Tibial nerve (tissue), 4 donors: ENCODE results near the gene TSPAN7. TPM values are rescaled to one million over a fixed set of nuclear protein-coding genes. Genes with fewer than 3 reads are reported as not detected.

ENCODE experiments used
- DNase-seq, 2 donors: peaks; one replicate each; pipeline ENCODE4 v3.0.0-alpha.2; 2019; ENCODE audit warnings: low spot score in 2 of 2
- H3K27ac ChIP-seq, 4 donors: fragments of 200-600 bp; sonication (generic) in 3 of 4; one replicate each; pipeline ENCODE4 v1.5.1; 2017 to 2019; ENCODE audit warnings: mild to moderate bottlenecking in 1 of 4
- H3K27me3 ChIP-seq, 2 donors: fragments of 200-600 bp; sonication (generic) in 1 of 2; one replicate each; pipeline versions ENCODE4 v1.5.1 to v1.6.0; 2017 to 2019
- H3K36me3 ChIP-seq, 3 donors: fragments of 200-600 bp; sonication (generic); one replicate each; pipeline ENCODE4 v1.5.1; 2018 to 2019
- H3K4me1 ChIP-seq, 4 donors: fragments of 200-600 bp; sonication (generic) in 3 of 4; one replicate each; pipeline ENCODE4 v1.5.1; 2017 to 2019
- H3K4me3 ChIP-seq, 4 donors: fragments of 200-600 bp; sonication (generic) in 3 of 4; one replicate each; pipeline ENCODE4 v1.5.1; 2017 to 2019; ENCODE audit warnings: mild to moderate bottlenecking in 1 of 4, moderate library complexity in 1 of 4
- H3K9me3 ChIP-seq, 4 donors: fragments of 200-600 bp; sonication (generic) in 3 of 4; one replicate each; pipeline ENCODE4 v1.5.1; 2017 to 2019
- CTCF ChIP-seq, 5 experiments: fragments of 200-600 bp in 3 of 5; fragments of 450-650 bp in 2 of 5; sonication (generic) in 3 of 5; IDR thresholded peaks; one replicate each; pipeline ENCODE4 v1.5.1; 2016 to 2019; ENCODE audit warnings: antibody characterized with exemption in 5 of 5, mild to moderate bottlenecking in 3 of 5, moderate library complexity in 2 of 5
- EP300 ChIP-seq, 2 donors: sonication (generic); formaldehyde crosslinking; IDR thresholded peaks; one replicate each; pipeline ENCODE4 v1.6.1; 2017; ENCODE audit warnings: antibody characterized with exemption in 2 of 2, mild to moderate bottlenecking in 1 of 2
- POLR2A ChIP-seq, 2 donors: fragments of 450-650 bp; IDR thresholded peaks; one replicate each; pipeline ENCODE4 v1.6.1; 2017; ENCODE audit warnings: antibody characterized with exemption in 2 of 2, mild to moderate bottlenecking in 2 of 2, moderate library complexity in 2 of 2
- WGBS, 2 donors: methylation state at CpG; one replicate each; pipeline ENCODE4 v1.1.5; 2018; 5-methylcytosine and 5-hydroxymethylcytosine counted together
- total RNA-seq, 4 donors: library from RNA; depleted of rRNA; stranded (reverse); fragments of >200 nt; gene quantifications; one replicate each; pipeline ENCODE4 v1.1.0, GENCODE V29; 2016

Gene TSPAN7
- total RNA-seq, 4 donors from 2014 or later = 28.5 to 68.2 (median 40.5) TPM

- Histone ChIP-seq H3K36me3 (no peaks in the 10 kb centered on the region), H3K4me1 (no peaks in the 10 kb centered on the region), H3K27me3 (peaks cover 0 to 4% of the 10 kb centered on the region in 2 donors), H3K9me3 (no peaks in the 10 kb centered on the region), H3K27ac (no peak overlapping the region), H3K4me3 (no peak overlapping the region)
- DNase-seq = no peak
- TF ChIP-seq CTCF (IDR thresholded peaks at IDR 0.05) = no peak
- no peak for TF ChIP-seq EP300 (IDR thresholded peaks at IDR 0.05)
- TF ChIP-seq POLR2A (IDR thresholded peaks at IDR 0.05) = no peak
- 63 to 90% methylated on average over 4 of the region's 4 CpGs for WGBS, 2 donors
Measured at GRCh38 chrX:38678183-38678582, 116.8 kb downstream of the TSPAN7 start.

- no peaks in the 10 kb centered on the region for H3K4me1 ChIP-seq
- TF ChIP-seq POLR2A (IDR thresholded peaks at IDR 0.05) (no peak), CTCF (IDR thresholded peaks at IDR 0.05) (no peak), EP300 (IDR thresholded peaks at IDR 0.05) (no peak)
- no peak overlapping the region for H3K27ac ChIP-seq
- H3K9me3 ChIP-seq = no peaks in the 10 kb centered on the region
- no peaks in the 10 kb centered on the region for H3K36me3 ChIP-seq
- 87 to 93% methylated on average over 2 of the region's 2 CpGs for WGBS, 2 donors
- H3K4me3 ChIP-seq = no peak overlapping the region
- H3K27me3 ChIP-seq = peaks cover 0 to 4% of the 10 kb centered on the region in 2 donors
- no peak for DNase-seq
Measured at GRCh38 chrX:38678821-38679220, 117.5 kb downstream of the TSPAN7 start.

- Histone ChIP-seq H3K27ac (no peak overlapping the region), H3K27me3 (peaks cover 0 to 4% of the 10 kb centered on the region in 2 donors), H3K4me3 (no peak overlapping the region), H3K4me1 (no peaks in the 10 kb centered on the region), H3K36me3 (no peaks in the 10 kb centered on the region), H3K9me3 (no peaks in the 10 kb centered on the region)
- WGBS, 2 donors = 89 to 95% methylated on average over 2 of the region's 2 CpGs
- no peak for TF ChIP-seq CTCF (IDR thresholded peaks at IDR 0.05)
- TF ChIP-seq POLR2A (IDR thresholded peaks at IDR 0.05) = no peak
- TF ChIP-seq EP300 (IDR thresholded peaks at IDR 0.05) = no peak
- no peak for DNase-seq
Measured at GRCh38 chrX:38679695-38680094, 118.4 kb downstream of the TSPAN7 start.

GRCh38 chrX:38682095-38682494 lies 120.8 kb downstream of the TSPAN7 start:
- no peaks in the 10 kb centered on the region for H3K36me3 ChIP-seq
- TF ChIP-seq POLR2A (IDR thresholded peaks at IDR 0.05) = no peak
- TF ChIP-seq CTCF (IDR thresholded peaks at IDR 0.05) = no peak
- H3K27ac ChIP-seq = no peak overlapping the region
- H3K9me3 ChIP-seq = no peaks in the 10 kb centered on the region
- WGBS, 2 donors = 39 to 46% methylated on average over 2 of the region's 2 CpGs
- no peak for DNase-seq
- no peak overlapping the region for H3K4me3 ChIP-seq
- H3K4me1 ChIP-seq = no peaks in the 10 kb centered on the region
- H3K27me3 ChIP-seq = peaks cover 0 to 3% of the 10 kb centered on the region in 2 donors

GRCh38 chrX:38692961-38693360 lies 131.6 kb downstream of the TSPAN7 start:
- no peak for DNase-seq
- Histone ChIP-seq H3K27ac (no peak overlapping the region), H3K36me3 (no peaks in the 10 kb centered on the region), H3K27me3 (no peaks in the 10 kb centered on the region), H3K9me3 (no peaks in the 10 kb centered on the region), H3K4me3 (no peak overlapping the region), H3K4me1 (no peaks in the 10 kb centered on the region)
- TF ChIP-seq EP300 (IDR thresholded peaks at IDR 0.05) (no peak), CTCF (IDR thresholded peaks at IDR 0.05) (no peak), POLR2A (IDR thresholded peaks at IDR 0.05) (no peak)
